ENCODE data around the gene CEP89. TPM values are rescaled to one million over a fixed set of nuclear protein-coding genes. Genes with fewer than 3 reads are reported as not detected.
"Not testable (repeated sequence)": the region's sequence is repeated elsewhere in the genome, so short reads cannot be mapped to it uniquely, and the experiment has no call there.

The CEP89 gene
- total RNA-seq, 1 donor from 2014 or later: 24.9 TPM

- DNase-seq (ENCODE audit: low spot score in 2 of 2) (no peak), FAIRE-seq (no peak)
Measured at GRCh38 chr19:32901504-32902161, 70.1 kb downstream of the CEP89 start.

- no peak for DNase-seq (ENCODE audit: low spot score in 2 of 2)
- FAIRE-seq: no peak
Measured at GRCh38 chr19:32896516-32897214, 75.1 kb downstream of the CEP89 start.

GRCh38 chr19:32895384-32895783, 76.4 kb downstream of the CEP89 start:
- DNase-seq (ENCODE audit: low spot score in 2 of 2) (no peak), FAIRE-seq (no peak)

- no peak for FAIRE-seq
- no peak for DNase-seq (ENCODE audit: low spot score in 2 of 2)
Measured at GRCh38 chr19:32891609-32892008, 80.1 kb downstream of the CEP89 start.

DNA sequence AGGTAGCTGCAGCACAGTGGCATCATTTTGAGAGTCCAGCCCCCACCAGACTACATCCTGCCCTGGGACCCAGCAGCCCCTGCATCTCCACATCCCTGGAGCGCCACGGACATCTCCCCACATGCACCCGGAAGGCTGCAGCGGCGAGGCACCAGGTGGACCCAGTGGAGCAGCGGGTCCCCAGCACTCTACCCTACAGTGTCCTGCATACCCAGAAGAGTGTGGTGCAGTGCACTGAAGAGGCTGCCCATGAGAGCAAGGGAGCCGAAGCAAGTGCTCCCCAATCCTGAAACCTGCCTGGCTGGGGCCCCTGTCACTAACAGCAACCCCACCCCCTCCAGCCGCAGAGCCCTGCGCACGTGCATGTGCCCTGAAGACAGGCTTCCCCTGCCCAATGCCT, 80.9 kb downstream of the CEP89 start:
- FAIRE-seq: no peak
- DNase-seq (ENCODE audit: low spot score in 2 of 2): no peak

DNA sequence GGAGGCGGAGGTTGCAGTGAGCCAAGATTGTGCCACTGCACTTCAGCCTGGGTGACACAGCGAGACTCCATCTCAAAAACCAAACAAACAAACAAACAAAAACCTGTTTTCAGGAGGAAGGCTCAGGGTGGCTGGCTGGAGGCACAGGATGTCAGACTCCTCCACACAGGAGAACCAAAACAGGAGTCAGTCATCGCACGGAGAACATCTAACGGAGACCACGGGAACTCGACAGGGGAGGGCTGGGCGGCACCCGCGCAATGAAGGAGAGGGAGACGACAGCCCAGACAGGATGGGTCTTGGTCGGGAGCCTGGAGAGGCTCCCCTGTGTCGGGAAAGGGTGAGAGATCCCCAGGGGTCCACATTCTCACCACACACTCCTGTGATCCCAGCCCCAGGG, 81.4 kb downstream of the CEP89 start:
- FAIRE-seq (no peak), DNase-seq (ENCODE audit: low spot score in 2 of 2) (no peak)

- no peak for DNase-seq (ENCODE audit: low spot score in 2 of 2)
- no peak for FAIRE-seq
Measured at GRCh38 chr19:32889137-32889934, 82.4 kb downstream of the CEP89 start.

DNA sequence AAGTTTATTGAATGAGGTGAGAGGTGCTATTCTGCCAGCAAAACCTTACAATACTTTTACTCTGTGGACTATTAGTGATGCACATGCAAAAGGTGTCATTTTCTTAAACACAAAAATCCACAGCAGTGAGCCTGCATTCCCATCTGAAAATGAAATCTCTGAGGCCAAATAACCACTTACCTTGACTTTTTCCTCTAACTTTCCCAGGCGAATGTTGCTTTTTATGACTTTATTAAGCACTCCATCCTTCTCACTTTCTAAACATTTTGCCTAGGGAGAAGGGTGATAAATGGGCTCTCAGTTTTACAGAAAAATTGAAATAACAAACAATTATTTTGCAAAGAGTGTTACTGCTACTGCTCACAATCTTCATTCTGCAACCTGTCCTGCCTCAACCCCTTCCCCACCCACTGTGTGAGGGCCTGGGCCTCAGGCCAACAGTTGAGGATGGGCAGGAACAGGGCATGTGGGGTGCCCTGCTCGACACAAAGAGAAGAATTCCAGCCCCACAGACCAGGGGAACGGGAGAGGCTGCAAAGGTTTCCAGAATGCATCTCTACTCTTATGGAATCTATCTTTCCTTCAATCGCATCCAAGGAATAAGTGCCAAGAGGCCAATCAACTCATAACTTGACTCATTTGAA, 84.1 kb downstream of the CEP89 start:
- DNase-seq (ENCODE audit: low spot score in 2 of 2) (no peak), FAIRE-seq (no peak)

DNA sequence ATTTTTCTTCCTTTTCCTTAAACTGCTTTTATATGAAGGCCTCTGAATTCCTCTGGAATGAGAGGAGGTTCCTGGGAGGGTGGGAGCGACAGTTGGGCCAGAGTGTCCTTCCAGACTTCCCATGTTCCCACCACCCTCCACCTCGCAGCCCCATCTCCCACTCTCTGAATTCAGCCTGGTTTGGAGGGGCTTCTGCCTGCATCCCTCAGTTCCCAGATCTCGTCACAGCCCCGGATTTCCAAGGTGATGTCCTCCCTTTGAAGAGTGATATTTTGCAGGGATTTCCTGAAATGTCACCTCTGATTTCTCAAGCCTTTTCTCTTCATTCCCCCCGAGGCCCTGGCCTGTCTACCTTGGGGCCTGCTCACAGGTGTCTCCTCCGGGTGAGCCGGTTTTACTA, 85.5 kb downstream of the CEP89 start:
- DNase-seq (ENCODE audit: low spot score in 2 of 2): no peak
- FAIRE-seq: no peak

DNA sequence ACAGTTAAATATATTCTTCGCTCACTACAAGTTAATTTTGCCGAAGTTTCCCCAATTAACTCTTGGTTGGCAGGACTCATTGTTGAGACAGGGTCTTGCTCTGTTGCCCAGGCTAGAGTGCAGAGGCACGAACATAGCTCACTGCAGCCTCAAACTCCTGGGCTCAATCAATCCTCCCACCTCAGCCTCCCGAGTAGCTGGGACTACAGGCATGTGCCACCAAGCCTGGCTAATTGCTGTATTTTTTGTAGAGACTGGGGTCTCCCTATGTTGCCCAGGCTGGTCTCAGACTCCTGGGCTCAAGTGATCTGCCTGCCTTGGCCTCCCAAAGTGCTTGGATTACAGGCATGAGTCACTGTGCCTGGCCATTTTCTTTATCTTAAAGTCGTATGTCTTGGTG, 86.5 kb downstream of the CEP89 start:
- FAIRE-seq; DNase-seq (ENCODE audit: low spot score in 2 of 2): not testable (repeated sequence)

DNA sequence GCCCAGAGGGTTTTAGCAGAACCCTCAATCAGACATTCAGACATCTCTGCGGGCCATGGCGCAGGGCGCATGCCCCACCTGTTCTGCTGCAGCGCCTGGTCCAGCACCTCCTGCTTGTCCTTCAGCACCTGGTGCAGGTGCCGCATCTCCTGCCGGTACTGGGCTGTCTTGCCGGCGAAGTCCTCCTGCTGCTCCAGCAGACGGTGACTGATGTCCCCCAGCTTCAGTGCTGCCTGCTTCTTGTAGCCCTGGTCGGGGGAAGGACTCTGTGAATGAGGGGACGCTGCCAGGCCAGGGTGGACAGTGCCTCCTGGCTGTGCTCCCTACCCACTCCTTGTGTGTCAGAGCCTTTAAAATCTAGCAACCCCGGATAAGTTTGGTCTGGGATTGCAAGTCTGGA, 90.0 kb downstream of the CEP89 start:
- DNase-seq (ENCODE audit: low spot score in 2 of 2) (no peak), FAIRE-seq (no peak)

DNA sequence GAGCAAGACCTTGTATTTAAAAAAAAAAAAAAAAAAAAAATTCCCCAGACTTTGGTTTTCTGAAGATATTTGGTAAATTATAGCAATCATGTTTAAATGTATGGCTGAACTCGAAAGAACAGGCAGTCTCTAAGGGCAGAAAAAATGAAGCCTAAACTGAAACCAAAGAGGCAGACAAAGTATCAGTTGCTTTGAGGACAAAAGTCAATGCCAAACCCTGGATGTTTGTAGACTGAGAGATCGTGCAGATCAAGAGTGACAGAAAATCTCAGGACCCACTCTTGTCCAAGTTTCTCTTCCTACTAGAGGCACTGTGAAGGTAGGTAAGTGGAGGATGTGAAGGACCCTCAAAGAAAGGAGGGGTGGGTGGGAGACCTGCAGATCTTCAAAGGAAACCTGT, 91.1 kb downstream of the CEP89 start:
- DNase-seq (ENCODE audit: low spot score in 2 of 2) (no peak), FAIRE-seq (no peak)

GRCh38 chr19:32879741-32880140, 92.0 kb downstream of the CEP89 start:
- no peak for FAIRE-seq
- no peak for DNase-seq (ENCODE audit: low spot score in 2 of 2)

GRCh38 chr19:32878988-32879387, 92.8 kb downstream of the CEP89 start:
- FAIRE-seq (no peak), DNase-seq (ENCODE audit: low spot score in 2 of 2) (no peak)

DNA sequence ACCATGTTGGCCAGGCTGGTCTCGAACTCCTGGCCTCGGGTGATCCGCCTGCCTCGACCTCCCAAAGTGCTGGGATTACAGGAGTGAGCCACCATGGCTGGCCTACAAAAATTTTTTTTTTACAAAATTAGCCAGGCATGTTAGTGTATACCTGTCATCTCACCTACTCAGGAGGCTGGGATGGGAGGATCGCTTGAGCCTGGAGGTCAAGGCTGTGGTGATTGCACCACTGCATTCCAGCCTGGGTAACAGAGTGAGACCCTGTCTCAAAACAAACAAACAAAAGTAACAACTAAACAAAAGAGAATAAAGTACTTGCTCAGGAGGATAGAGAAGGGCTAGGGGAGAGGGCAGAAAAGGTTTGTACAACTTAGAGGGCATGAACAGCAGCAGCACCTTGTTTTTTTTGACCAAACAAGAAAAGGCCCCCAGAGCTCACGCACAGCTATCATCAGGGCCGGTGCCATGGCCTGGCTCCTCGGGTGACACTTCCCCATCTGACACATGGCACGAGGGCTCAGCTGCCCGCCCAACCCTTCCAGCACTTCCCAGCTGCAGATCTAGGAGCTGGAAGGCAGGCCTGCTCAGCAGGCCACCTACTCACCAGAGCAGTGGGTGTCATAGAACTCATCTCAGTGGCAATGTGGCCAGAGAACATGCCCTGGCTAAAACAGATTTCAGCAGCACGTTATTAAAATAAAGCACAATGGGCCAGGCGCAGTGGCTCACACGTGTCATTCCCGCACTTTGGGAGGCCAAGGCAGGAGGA, 93.6 kb downstream of the CEP89 start:
- no peak for DNase-seq (ENCODE audit: low spot score in 2 of 2)
- no peak for FAIRE-seq

DNA sequence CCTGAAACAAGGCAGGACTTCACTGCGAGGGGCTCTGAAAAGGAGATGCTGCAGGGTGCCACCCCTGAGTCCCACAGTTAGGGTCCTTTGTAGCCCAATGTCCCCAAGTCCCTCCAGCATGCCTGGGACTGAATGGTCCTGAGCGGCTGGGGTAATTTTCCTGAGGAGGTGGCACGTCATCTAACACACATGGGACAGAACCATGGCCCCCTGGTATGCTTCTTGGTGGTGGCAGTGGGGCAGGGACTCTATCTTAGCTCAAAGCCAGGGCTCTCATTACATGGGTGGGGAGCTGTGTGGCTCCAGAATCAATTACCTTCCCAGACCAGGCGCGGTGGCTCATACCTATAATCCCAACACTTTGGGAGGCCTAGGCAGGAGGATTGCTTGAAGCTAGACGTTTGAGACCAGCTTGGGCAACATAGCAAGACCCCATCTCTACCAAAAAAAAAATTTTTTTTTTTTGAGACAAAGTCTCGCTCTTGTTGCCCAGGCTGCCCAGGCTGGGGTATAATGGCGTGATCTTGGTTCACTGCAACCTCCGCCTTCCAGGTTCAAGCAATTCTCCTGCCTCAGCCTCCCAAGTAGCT, 94.3 kb downstream of the CEP89 start:
- no peak for FAIRE-seq

GRCh38 chr19:32876919-32877285, 94.9 kb downstream of the CEP89 start:
- DNase-seq (ENCODE audit: low spot score in 2 of 2) (no peak), FAIRE-seq (no peak)

More for the DNA sequence above, 94.3 kb downstream of the CEP89 start:
- DNase-seq (ENCODE audit: low spot score in 2 of 2): no peak

DNA sequence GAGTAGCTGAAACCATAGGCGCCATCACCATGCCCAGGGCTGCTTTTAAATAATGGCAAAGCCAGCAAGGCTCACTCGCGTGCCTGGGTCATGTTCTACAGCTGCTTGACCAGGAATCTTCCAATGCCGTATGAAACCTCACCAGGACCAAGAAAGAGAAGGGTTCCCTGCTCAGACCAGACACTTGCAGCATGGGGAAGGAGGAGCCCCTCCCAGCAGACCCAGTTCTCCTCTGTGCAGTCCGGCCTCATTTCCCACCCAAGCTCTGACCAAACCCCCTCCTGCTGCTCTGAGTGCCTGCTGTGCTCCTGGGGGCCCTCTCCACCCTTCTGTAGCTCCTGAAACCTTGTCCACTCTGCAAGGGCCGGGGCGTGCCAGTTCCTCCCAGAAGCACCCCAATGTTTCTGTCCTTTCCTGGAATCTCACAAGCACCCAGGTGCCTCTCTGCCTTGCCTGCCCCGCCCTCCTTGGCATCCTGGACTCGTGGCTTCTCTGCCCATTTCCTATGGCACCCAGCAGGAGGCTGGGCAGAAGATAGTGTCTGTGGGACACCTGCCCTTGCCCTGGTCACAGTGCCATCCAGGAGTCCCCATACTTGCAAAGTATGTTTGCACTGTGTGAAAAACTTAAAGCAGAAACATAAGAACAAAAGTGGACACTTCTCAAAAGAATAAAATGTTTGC, 95.4 kb downstream of the CEP89 start:
- no peak for FAIRE-seq
- DNase-seq (ENCODE audit: low spot score in 2 of 2): no peak

DNA sequence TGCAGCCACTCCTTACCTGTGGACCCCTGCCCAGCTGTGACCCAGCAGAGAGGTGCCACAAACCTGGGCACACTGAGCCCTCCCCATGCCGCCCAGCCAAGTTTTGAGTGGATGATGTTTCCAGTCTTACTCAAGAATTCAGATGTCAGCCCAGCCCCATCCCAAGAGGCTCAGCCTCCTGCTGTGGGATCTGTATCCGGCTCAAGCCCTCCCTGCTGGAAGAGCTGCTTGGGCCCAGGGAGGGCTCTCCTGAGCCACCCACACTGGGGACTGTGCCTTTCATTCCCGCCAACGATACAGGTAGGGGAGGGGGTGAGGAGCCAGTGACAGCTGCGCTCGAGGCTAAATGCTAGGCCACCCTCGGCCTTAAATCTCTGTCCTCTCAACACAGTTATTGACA, 96.3 kb downstream of the CEP89 start:
- no peak for FAIRE-seq

More for the DNA sequence above, 96.3 kb downstream of the CEP89 start:
- no peak for DNase-seq (ENCODE audit: low spot score in 2 of 2)
